H1 (cell line): Measurements from ENCODE around the gene ATF7IP2.

ENCODE experiments used
- POLR2AphosphoS5 ChIP-seq: IDR thresholded peaks from 2 replicates; pipeline ENCODE4 v1.6.1; 2011; ENCODE audit warnings: low read depth, low read length
- TF ChIP-seq, protein P1 (sequence below), 3 experiments: IDR thresholded peaks; 1 replicate in 2 of 3; 2 replicates in 1 of 3; pipeline versions ENCODE4 v1.5.1 to v1.6.1; 2011; ENCODE audit warnings: low read length in 3 of 3, mild to moderate bottlenecking in 3 of 3, inconsistent platforms in 2 of 3, low read depth in 1 of 3, moderate library complexity in 1 of 3; ENCODE audit not compliant: insufficient read depth in 1 of 3; ENCODE audit errors: control extremely low read depth in 1 of 3

DNA sequence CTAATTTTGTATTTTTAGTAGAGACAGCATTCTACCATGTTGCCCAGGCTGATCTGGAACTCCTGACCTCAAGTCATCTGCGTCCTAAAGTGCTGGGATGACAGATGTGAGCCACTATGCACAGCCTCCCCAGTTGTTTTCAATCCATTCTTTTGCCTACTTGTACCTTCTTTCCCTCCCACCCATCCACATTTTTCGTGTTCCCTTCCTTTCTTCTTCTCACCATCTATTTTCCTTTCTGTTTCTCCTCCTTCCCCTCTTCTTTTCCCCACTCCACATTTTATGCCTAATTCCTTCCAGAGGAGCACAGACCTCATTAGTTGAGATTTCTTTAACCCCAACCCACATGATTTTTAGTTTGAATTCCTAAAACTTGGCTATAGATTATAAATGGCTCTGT lies 94.3 kb downstream of the ATF7IP2 start:
- TF ChIP-seq, protein P1, sequence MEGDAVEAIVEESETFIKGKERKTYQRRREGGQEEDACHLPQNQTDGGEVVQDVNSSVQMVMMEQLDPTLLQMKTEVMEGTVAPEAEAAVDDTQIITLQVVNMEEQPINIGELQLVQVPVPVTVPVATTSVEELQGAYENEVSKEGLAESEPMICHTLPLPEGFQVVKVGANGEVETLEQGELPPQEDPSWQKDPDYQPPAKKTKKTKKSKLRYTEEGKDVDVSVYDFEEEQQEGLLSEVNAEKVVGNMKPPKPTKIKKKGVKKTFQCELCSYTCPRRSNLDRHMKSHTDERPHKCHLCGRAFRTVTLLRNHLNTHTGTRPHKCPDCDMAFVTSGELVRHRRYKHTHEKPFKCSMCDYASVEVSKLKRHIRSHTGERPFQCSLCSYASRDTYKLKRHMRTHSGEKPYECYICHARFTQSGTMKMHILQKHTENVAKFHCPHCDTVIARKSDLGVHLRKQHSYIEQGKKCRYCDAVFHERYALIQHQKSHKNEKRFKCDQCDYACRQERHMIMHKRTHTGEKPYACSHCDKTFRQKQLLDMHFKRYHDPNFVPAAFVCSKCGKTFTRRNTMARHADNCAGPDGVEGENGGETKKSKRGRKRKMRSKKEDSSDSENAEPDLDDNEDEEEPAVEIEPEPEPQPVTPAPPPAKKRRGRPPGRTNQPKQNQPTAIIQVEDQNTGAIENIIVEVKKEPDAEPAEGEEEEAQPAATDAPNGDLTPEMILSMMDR (IDR thresholded peaks at IDR 0.05; ENCODE audit: control extremely low read depth in 1 of 3, insufficient read depth in 1 of 3, low read depth in 1 of 3, low read length in 3 of 3) = no peak
- TF ChIP-seq POLR2AphosphoS5 = no peak
